H9 (cell line): ENCODE measurements around the gene ACAP1. TPM values are rescaled to one million over a fixed set of nuclear protein-coding genes. Genes with fewer than 3 reads are reported as not detected.

ENCODE experiments used
- DNase-seq: peaks from one replicate; pipeline ENCODE4 v3.0.0-alpha.2; 2017
- H2AFZ ChIP-seq: one replicate; pipeline ENCODE4 v1.6.1; 2013; ENCODE audit warnings: mild to moderate bottlenecking, low read length, control low read depth, moderate library complexity
- H2AK5ac ChIP-seq: 2 replicates; pipeline ENCODE4 v1.6.1; 2013; ENCODE audit warnings: low read length, control low read depth, mixed read lengths; ENCODE audit not compliant: insufficient read length
- H2BK120ac ChIP-seq: one replicate; pipeline ENCODE4 v1.6.1; 2013; ENCODE audit warnings: low read depth, mild to moderate bottlenecking, low read length, control low read depth, inconsistent platforms; ENCODE audit not compliant: poor library complexity, severe bottlenecking
- H2BK12ac ChIP-seq: 2 replicates; pipeline ENCODE4 v1.6.1; 2013; ENCODE audit warnings: low read length, control low read depth, mixed read lengths, low read depth; ENCODE audit not compliant: insufficient read length
- H2BK15ac ChIP-seq: 2 replicates; pipeline ENCODE4 v1.6.1; 2013; ENCODE audit warnings: low read depth, low read length, control low read depth
- H2BK20ac ChIP-seq: one replicate; pipeline ENCODE4 v1.6.1; 2013; ENCODE audit warnings: low read depth, mild to moderate bottlenecking, low read length, control low read depth, inconsistent platforms; ENCODE audit not compliant: poor library complexity, severe bottlenecking
- H2BK5ac ChIP-seq: 2 replicates; pipeline ENCODE4 v1.6.1; 2013; ENCODE audit warnings: low read length, control low read depth, mixed read lengths; ENCODE audit not compliant: insufficient read length
- H3K14ac ChIP-seq: 2 replicates; pipeline ENCODE4 v1.6.1; 2013; ENCODE audit warnings: low read length, control low read depth; ENCODE audit not compliant: insufficient read depth
- H3K18ac ChIP-seq: 2 replicates; pipeline ENCODE4 v1.6.1; 2013; ENCODE audit warnings: low read depth, mild to moderate bottlenecking, mixed read lengths, low read length, control low read depth; ENCODE audit not compliant: insufficient read length
- H3K23ac ChIP-seq: 2 replicates; pipeline ENCODE4 v1.6.1; 2013; ENCODE audit warnings: low read length, control low read depth, mixed read lengths, low read depth; ENCODE audit not compliant: insufficient read length
- H3K23me2 ChIP-seq: 2 replicates; pipeline ENCODE4 v1.6.1; 2013; ENCODE audit warnings: low read depth, mild to moderate bottlenecking, mixed read lengths, low read length, control low read depth; ENCODE audit not compliant: insufficient read length, poor library complexity, severe bottlenecking
- H3K27ac ChIP-seq: 2 replicates; pipeline ENCODE4 v1.5.1; 2013; ENCODE audit warnings: low read length, control low read depth, mixed read lengths, low read depth; ENCODE audit not compliant: insufficient read length
- H3K27me3 ChIP-seq: 2 replicates; pipeline ENCODE4 v1.6.1; 2013; ENCODE audit warnings: low read length, control low read depth, inconsistent platforms; ENCODE audit not compliant: insufficient read depth
- H3K4ac ChIP-seq: 2 replicates; pipeline ENCODE4 v1.6.1; 2013; ENCODE audit warnings: low read depth, mild to moderate bottlenecking, control low read depth, inconsistent platforms, low read length, moderate library complexity
- H3K4me1 ChIP-seq: 2 replicates; pipeline ENCODE4 v1.6.1; 2013; ENCODE audit warnings: low read length, control low read depth, inconsistent platforms; ENCODE audit not compliant: insufficient read depth
- H3K4me2 ChIP-seq: 2 replicates; pipeline ENCODE4 v1.6.1; 2013; ENCODE audit warnings: low read length, control low read depth, mixed read lengths; ENCODE audit not compliant: insufficient read length, insufficient read depth
- H3K56ac ChIP-seq: 2 replicates; pipeline ENCODE4 v1.6.1; 2013; ENCODE audit warnings: low read depth, mild to moderate bottlenecking, mixed read lengths, low read length, control low read depth; ENCODE audit not compliant: insufficient read length
- H3K79me1 ChIP-seq: 2 replicates; pipeline ENCODE4 v1.6.1; 2013; ENCODE audit warnings: low read depth, mild to moderate bottlenecking, moderate library complexity, low read length, control low read depth, inconsistent platforms; ENCODE audit not compliant: insufficient read depth, poor library complexity, severe bottlenecking
- H3K79me2 ChIP-seq: 2 replicates; pipeline ENCODE4 v1.6.1; 2013; ENCODE audit warnings: low read length, control low read depth, inconsistent platforms; ENCODE audit not compliant: insufficient read depth
- H3K9ac ChIP-seq: 2 replicates; pipeline ENCODE4 v1.6.1; 2013; ENCODE audit warnings: low read length, control low read depth, mixed read lengths; ENCODE audit not compliant: insufficient read length; ENCODE audit errors: extremely low read depth
- H3K9me3 ChIP-seq: one replicate; pipeline ENCODE4 v1.6.1; 2013; ENCODE audit warnings: low read depth, low read length, inconsistent platforms; ENCODE audit not compliant: control insufficient read depth
- H3T11ph ChIP-seq: one replicate; pipeline ENCODE4 v1.6.1; 2013; ENCODE audit warnings: mild to moderate bottlenecking, low read length, control low read depth, inconsistent platforms
- H4K20me1 ChIP-seq: one replicate; pipeline ENCODE4 v1.6.1; 2013; ENCODE audit not compliant: control insufficient read depth, insufficient read length, insufficient read depth
- H4K5ac ChIP-seq: 2 replicates; pipeline ENCODE4 v1.6.1; 2013; ENCODE audit warnings: low read depth, mild to moderate bottlenecking, mixed read lengths, low read length, control low read depth; ENCODE audit not compliant: insufficient read length
- H4K8ac ChIP-seq: replicated peaks from 2 replicates; pipeline ENCODE4 v1.6.1; 2013; ENCODE audit warnings: low read length, control low read depth, mixed read lengths, low read depth; ENCODE audit not compliant: insufficient read length
- H4K91ac ChIP-seq: 2 replicates; pipeline ENCODE4 v1.6.1; 2013; ENCODE audit warnings: low read depth, mild to moderate bottlenecking, moderate library complexity, mixed read lengths, low read length, control low read depth; ENCODE audit not compliant: insufficient read length
- H3K27ac Mint-ChIP-seq, 3 experiments: 2 replicates in 2 of 3; 3 replicates in 1 of 3; pipeline ENCODE4 v1.8.0; 2020 to 2021; ENCODE audit warnings: mixed read lengths in 3 of 3, mild to moderate bottlenecking in 1 of 3, moderate library complexity in 1 of 3
- H3K27me3 Mint-ChIP-seq: 2 replicates; pipeline ENCODE4 v1.8.0; 2021; ENCODE audit warnings: low read depth, mild to moderate bottlenecking, moderate library complexity, mixed read lengths
- H3K36me3 Mint-ChIP-seq, 3 experiments: 2 replicates in 2 of 3; 3 replicates in 1 of 3; pipeline ENCODE4 v1.8.0; 2020 to 2021; ENCODE audit warnings: low read depth in 3 of 3, mixed read lengths in 3 of 3; ENCODE audit not compliant: insufficient read depth in 1 of 3
- H3K4me1 Mint-ChIP-seq, 2 experiments: 2 replicates each; pipeline ENCODE4 v1.8.0; 2020; ENCODE audit warnings: mixed read lengths in 2 of 2
- H3K4me3 Mint-ChIP-seq, 2 experiments: 2 replicates in 1 of 2; 3 replicates in 1 of 2; pipeline ENCODE4 v1.8.0; 2020 to 2021; ENCODE audit warnings: mild to moderate bottlenecking in 2 of 2, mixed read lengths in 2 of 2, moderate library complexity in 1 of 2
- H3K9me3 Mint-ChIP-seq, 2 experiments: 2 replicates in 1 of 2; 3 replicates in 1 of 2; pipeline ENCODE4 v1.8.0; 2020; ENCODE audit warnings: mild to moderate bottlenecking in 2 of 2, mixed read lengths in 2 of 2, moderate library complexity in 1 of 2
- WGBS: extraction: QIAGEN DNeasy Blood & Tissue Kit; methylation state at CpG from one replicate; pipeline ENCODE4 v1.1.7; 2013; ENCODE audit warnings: missing lambda C conversion rate, low lambda C conversion rate, mixed read lengths; ENCODE audit not compliant: insufficient read length; ENCODE audit errors: extremely low coverage; 5-methylcytosine and 5-hydroxymethylcytosine counted together
- total RNA-seq: library from RNA; stranded (reverse); gene quantifications from 2 replicates; pipeline ENCODE4 v1.2.1, GENCODE V29; 2021
- TF ChIP-seq, protein P1 (sequence below): fragments of 200-600 bp; sonication (generic); conservative IDR thresholded peaks from 3 replicates; pipeline ENCODE4 v1.8.0; 2021; ENCODE audit warnings: antibody characterized with exemption, mild to moderate bottlenecking

ACAP1 gene
- total RNA-seq, 1 experiment from 2014 or later: 18.2 TPM

DNA sequence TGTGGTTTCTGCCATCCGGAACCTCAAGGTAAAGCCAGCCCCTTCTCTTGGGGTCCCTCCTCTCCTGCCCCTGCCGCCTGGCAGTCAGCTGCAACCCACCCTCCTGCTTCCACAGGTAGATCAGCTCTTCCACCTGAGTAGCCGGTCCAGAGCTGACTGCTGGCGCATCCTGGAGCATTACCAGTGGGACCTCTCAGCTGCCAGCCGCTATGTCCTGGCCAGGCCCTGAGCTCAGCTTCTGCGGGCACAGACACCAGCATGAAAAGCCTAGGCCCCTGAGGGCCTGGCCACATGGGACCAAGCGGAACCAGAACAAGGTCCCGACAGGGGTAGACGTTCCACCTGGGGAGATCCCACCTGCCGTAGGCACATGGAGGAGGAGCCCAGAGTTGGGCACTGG is 52.5 kb downstream of the ACAP1 start:
- Histone ChIP-seq H3K27me3 (no peaks in the 10 kb centered on the region), H2AFZ (no peak overlapping the region), H3K9ac (no peak overlapping the region), H3K14ac (no peak overlapping the region), H3K79me2 (no peaks in the 10 kb centered on the region), H3K4me1 (peaks cover 5% of the 10 kb centered on the region; the same call in 1 of the 2 replicates), H2BK12ac (no peak overlapping the region), H2BK5ac (no peak overlapping the region), H3K56ac (no peak overlapping the region), H2AK5ac (no peak overlapping the region), H3K4me2 (no peak overlapping the region), H4K20me1 (peaks cover 2% of the 10 kb centered on the region), H4K91ac (no peak overlapping the region), H2BK20ac (no peak overlapping the region), H3K9me3 (no peaks in the 10 kb centered on the region), H3K23me2 (peaks cover 7% of the 10 kb centered on the region), H2BK120ac (no peak overlapping the region), H3K23ac (no peak overlapping the region), H3T11ph (no peak overlapping the region), H3K18ac (no peak overlapping the region), H2BK15ac (no peak overlapping the region), H3K4ac (no peak overlapping the region), H4K5ac (no peak overlapping the region), H4K8ac (no peak overlapping the region), H3K27ac (no peak overlapping the region), H3K79me1 (no peaks in the 10 kb centered on the region)
- Mint-ChIP-seq H3K27me3 (peaks cover 3% of the 10 kb centered on the region), H3K9me3 (no peaks in the 10 kb centered on the region; a peak in 1 of 5 replicates), H3K4me1 (peaks cover 22 to 23% of the 10 kb centered on the region in 2 experiments), H3K27ac (no peak overlapping the region), H3K4me3 (no peak overlapping the region), H3K36me3 (peaks cover 27 to 60% (median 44%) of the 10 kb centered on the region in 3 experiments)
- TF ChIP-seq, protein P1, sequence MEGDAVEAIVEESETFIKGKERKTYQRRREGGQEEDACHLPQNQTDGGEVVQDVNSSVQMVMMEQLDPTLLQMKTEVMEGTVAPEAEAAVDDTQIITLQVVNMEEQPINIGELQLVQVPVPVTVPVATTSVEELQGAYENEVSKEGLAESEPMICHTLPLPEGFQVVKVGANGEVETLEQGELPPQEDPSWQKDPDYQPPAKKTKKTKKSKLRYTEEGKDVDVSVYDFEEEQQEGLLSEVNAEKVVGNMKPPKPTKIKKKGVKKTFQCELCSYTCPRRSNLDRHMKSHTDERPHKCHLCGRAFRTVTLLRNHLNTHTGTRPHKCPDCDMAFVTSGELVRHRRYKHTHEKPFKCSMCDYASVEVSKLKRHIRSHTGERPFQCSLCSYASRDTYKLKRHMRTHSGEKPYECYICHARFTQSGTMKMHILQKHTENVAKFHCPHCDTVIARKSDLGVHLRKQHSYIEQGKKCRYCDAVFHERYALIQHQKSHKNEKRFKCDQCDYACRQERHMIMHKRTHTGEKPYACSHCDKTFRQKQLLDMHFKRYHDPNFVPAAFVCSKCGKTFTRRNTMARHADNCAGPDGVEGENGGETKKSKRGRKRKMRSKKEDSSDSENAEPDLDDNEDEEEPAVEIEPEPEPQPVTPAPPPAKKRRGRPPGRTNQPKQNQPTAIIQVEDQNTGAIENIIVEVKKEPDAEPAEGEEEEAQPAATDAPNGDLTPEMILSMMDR: no peak
- no CpG with 5 or more reads among the region's 10 CpGs for WGBS
- DNase-seq: no peak
